GM19035 (cell line): ENCODE data around the gene ARHGEF28.

Source experiments
- ATAC-seq: cut with Tn5 transposase; IDR thresholded peaks from one replicate; pipeline ENCODE4 v1.9.1; 2021; ENCODE audit not compliant: unreplicated experiment

ARHGEF28 gene

GRCh38 chr5:73692981-73693380, 67.0 kb downstream of the ARHGEF28 start:
- no peak for ATAC-seq

GRCh38 chr5:73693573-73694061, 67.6 kb downstream of the ARHGEF28 start:
- ATAC-seq: no peak

GRCh38 chr5:73694089-73694488, 68.1 kb downstream of the ARHGEF28 start:
- peak; percentile 64 for ATAC-seq

GRCh38 chr5:73698011-73698410, 72.0 kb downstream of the ARHGEF28 start:
- ATAC-seq: no peak

GRCh38 chr5:73701566-73701965, 75.6 kb downstream of the ARHGEF28 start:
- no peak for ATAC-seq

GRCh38 chr5:73702534-73702933, 76.5 kb downstream of the ARHGEF28 start:
- no peak for ATAC-seq

GRCh38 chr5:73702951-73703350, 77.0 kb downstream of the ARHGEF28 start:
- no peak for ATAC-seq

GRCh38 chr5:73705364-73705763, 79.4 kb downstream of the ARHGEF28 start:
- no peak for ATAC-seq

- ATAC-seq: no peak
Observed at GRCh38 chr5:73706963-73707362, 81.0 kb downstream of the ARHGEF28 start.

- no peak for ATAC-seq
Observed at GRCh38 chr5:73709536-73710129, 83.6 kb downstream of the ARHGEF28 start.

- ATAC-seq: no peak
Observed at GRCh38 chr5:73716284-73716808, 90.3 kb downstream of the ARHGEF28 start.

GRCh38 chr5:73718762-73719161, 92.8 kb downstream of the ARHGEF28 start:
- no peak for ATAC-seq

- no peak for ATAC-seq
Observed at GRCh38 chr5:73719632-73720031, 93.6 kb downstream of the ARHGEF28 start.

- no peak for ATAC-seq
Observed at GRCh38 chr5:73722231-73722630, 96.2 kb downstream of the ARHGEF28 start.

- no peak for ATAC-seq
Observed at GRCh38 chr5:73726071-73726470, 100.1 kb downstream of the ARHGEF28 start.

GRCh38 chr5:73726606-73727231, 100.7 kb downstream of the ARHGEF28 start:
- ATAC-seq: no peak

GRCh38 chr5:73727470-73727869, 101.5 kb downstream of the ARHGEF28 start:
- ATAC-seq: no peak

- ATAC-seq: no peak
Observed at GRCh38 chr5:73728493-73729273, 102.7 kb downstream of the ARHGEF28 start.

GRCh38 chr5:73729329-73729728, 103.3 kb downstream of the ARHGEF28 start:
- no peak for ATAC-seq

GRCh38 chr5:73732045-73732444, 106.0 kb downstream of the ARHGEF28 start:
- no peak for ATAC-seq

- ATAC-seq: no peak
Observed at GRCh38 chr5:73733219-73733618, 107.2 kb downstream of the ARHGEF28 start.
